Right cardiac atrium (tissue), 5 donors: ENCODE results near the gene CPTP. TPM values are rescaled to one million over a fixed set of nuclear protein-coding genes. Genes with fewer than 3 reads are reported as not detected.

ENCODE experiments used
- ATAC-seq, 2 donors: fragments of 200-7000 bp; cut with Tn5 transposase; one replicate each; pipeline versions ENCODE4 v1.8.0 to v1.9.1; 2020; ENCODE audit warnings: moderate library complexity in 2 of 2, mild to moderate bottlenecking in 1 of 2
- DNase-seq, 3 donors: peaks; one replicate each; pipeline ENCODE4 v3.0.0-alpha.2; 2020
- H3K27ac ChIP-seq: one replicate; pipeline ENCODE4 v1.5.1; 2013; ENCODE audit warnings: mild to moderate bottlenecking, low read length, control low read depth, moderate library complexity
- H3K27me3 ChIP-seq: one replicate; pipeline ENCODE4 v1.6.1; 2013; ENCODE audit not compliant: control insufficient read depth, insufficient read depth
- H3K4me1 ChIP-seq: one replicate; pipeline ENCODE4 v1.6.1; 2013; ENCODE audit warnings: low read length; ENCODE audit not compliant: control insufficient read depth, insufficient read depth
- H3K4me3 ChIP-seq: one replicate; pipeline ENCODE4 v1.5.1; 2013; ENCODE audit warnings: low read length, control low read depth
- H3K9me3 ChIP-seq: one replicate; pipeline ENCODE4 v1.6.1; 2013; ENCODE audit warnings: low read length; ENCODE audit not compliant: control insufficient read depth
- WGBS: extraction: QIAGEN DNeasy Blood & Tissue Kit; methylation state at CpG from one replicate; pipeline ENCODE4 v1.1.7; 2013; 5-methylcytosine and 5-hydroxymethylcytosine counted together
- intact Hi-C, 4 donors: fragments of 100-400 bp; cut with DNase I; formaldehyde crosslinking; loops; one replicate each; pipeline versions ENCODE4 v1.11.0 to v1.14.0; 2022 to 2023
- polyA plus RNA-seq: library from polyadenylated mRNA; stranded (reverse); fragments of 200-250 nt; gene quantifications from one replicate; pipeline ENCODE4 v1.2.3, GENCODE V29; 2013
- total RNA-seq, 4 donors: library from RNA; stranded (reverse); fragmentation: NEBNext Ultra II Directional; extraction: Animal tissue kit (Norgen Biotek cat#: 25700); gene quantifications; one replicate each; pipeline ENCODE4 v1.2.1, GENCODE V29; 2021
- donor health status: healthy with polysubstance abuse.
- donor health status: DM: no; HTN: yes; CAD: no.
- donor health status: DM: no; HTN: no; CAD: no.
- donor health status: DM: no; HTN: yes; CAD: no; lungs with severe emphysema.
- donor health status: DM: yes; HTN: yes; CAD: no.

The CPTP gene
- total and polyA plus RNA-seq, 5 donors, result 24.0 to 53.9 (median 28.9) TPM

DNA sequence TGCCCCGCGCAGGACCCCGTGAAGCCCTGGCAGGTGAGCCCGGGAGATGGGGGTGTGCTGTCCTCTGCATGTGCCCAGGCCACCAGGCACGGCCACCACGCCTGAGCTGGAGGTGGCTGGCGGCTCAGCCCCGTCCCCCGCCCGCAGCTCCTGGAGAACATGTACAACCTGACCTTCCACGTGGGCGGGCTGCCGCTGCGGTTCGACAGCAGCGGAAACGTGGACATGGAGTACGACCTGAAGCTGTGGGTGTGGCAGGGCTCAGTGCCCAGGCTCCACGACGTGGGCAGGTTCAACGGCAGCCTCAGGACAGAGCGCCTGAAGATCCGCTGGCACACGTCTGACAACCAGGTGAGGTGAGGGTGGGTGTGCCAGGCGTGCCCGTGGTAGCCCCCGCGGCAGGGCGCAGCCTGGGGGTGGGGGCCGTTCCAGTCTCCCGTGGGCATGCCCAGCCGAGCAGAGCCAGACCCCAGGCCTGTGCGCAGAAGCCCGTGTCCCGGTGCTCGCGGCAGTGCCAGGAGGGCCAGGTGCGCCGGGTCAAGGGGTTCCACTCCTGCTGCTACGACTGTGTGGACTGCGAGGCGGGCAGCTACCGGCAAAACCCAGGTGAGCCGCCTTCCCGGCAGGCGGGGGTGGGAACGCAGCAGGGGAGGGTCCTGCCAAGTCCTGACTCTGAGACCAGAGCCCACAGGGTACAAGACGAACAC is 8.3 kb downstream of the CPTP start:
- DNase-seq (no peak), ATAC-seq (peak in 1 of 2 donors; percentile 2)
- Histone ChIP-seq H3K4me1 (no peaks in the 10 kb centered on the region), H3K27ac (no peak overlapping the region), H3K4me3 (no peak overlapping the region), H3K9me3 (no peaks in the 10 kb centered on the region), H3K27me3 (no peaks in the 10 kb centered on the region)
- 80% methylated on average over 48 of the region's 48 CpGs for WGBS
- intact Hi-C loops, result no loop called here

DNA sequence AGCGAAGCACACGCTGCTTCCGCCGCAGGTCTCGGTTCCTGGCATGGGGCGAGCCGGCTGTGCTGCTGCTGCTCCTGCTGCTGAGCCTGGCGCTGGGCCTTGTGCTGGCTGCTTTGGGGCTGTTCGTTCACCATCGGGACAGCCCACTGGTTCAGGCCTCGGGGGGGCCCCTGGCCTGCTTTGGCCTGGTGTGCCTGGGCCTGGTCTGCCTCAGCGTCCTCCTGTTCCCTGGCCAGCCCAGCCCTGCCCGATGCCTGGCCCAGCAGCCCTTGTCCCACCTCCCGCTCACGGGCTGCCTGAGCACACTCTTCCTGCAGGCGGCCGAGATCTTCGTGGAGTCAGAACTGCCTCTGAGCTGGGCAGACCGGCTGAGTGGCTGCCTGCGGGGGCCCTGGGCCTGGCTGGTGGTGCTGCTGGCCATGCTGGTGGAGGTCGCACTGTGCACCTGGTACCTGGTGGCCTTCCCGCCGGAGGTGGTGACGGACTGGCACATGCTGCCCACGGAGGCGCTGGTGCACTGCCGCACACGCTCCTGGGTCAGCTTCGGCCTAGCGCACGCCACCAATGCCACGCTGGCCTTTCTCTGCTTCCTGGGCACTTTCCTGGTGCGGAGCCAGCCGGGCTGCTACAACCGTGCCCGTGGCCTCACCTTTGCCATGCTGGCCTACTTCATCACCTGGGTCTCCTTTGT is 9.1 kb downstream of the CPTP start:
- H3K4me3 ChIP-seq, result no peak overlapping the region
- 79% methylated on average over 36 of the region's 36 CpGs for WGBS
- no peaks in the 10 kb centered on the region for H3K27me3 ChIP-seq
- DNase-seq (peak in 2 of 3 donors; percentile 62 to 86), ATAC-seq (peak; percentile 5 to 17)
- H3K27ac ChIP-seq, result no peak overlapping the region
- no peaks in the 10 kb centered on the region for H3K4me1 ChIP-seq
- intact Hi-C loops, result no loop called here
- no peaks in the 10 kb centered on the region for H3K9me3 ChIP-seq

DNA sequence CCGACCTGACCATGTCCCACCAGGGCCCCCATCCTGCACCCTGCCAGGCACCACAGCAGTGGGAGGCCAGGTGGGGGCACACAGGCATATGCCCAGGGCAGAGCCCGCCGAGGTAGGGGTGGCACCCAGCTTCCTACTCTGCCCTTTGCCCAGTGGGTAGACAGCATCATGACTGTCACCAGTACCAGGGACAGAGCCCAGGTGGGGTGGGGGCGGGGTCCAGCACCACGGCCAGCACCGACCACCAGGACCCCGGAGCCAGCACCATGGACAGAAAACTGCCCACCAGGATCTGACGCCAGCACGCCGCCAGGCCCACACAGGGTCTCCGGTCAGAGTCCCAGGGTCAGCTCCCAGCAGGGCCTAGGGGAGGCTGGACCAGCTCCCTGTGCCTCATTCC is 10.2 kb downstream of the CPTP start:
- H3K9me3 ChIP-seq, result no peaks in the 10 kb centered on the region
- WGBS, result 54% methylated on average over 11 of the region's 11 CpGs

DNA sequence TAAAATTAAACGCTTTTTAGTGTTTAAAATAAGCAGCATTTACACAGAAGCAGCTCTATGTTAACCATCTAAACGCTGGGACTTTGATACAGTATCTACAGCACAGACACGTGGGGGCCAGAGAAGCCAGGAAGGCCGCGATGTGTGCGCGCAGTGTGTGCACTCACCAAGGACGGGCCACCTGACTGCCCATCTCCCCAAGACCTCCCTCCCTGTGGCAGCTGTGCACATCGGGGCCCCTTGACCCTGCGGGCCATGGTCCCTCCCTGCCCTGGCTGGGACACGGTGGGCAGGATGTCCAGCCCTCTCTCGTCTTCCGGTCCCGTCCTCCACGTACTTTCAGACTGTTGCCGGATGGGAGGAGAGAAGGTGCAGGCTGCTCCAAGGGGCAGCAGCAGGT is 10.7 kb downstream of the CPTP start:
- no peak overlapping the region for H3K27ac ChIP-seq
- DNase-seq (no peak), ATAC-seq (no peak)
- no peaks in the 10 kb centered on the region for H3K4me1 ChIP-seq
- intact Hi-C loops, result no loop called here
- H3K9me3 ChIP-seq, result no peaks in the 10 kb centered on the region
- WGBS, result 70% methylated on average over 16 of the region's 16 CpGs
- no peaks in the 10 kb centered on the region for H3K27me3 ChIP-seq
- no peak overlapping the region for H3K4me3 ChIP-seq

More for the DNA sequence above, 10.2 kb downstream of the CPTP start:
- Histone ChIP-seq H3K27me3 (no peaks in the 10 kb centered on the region), H3K4me3 (no peak overlapping the region), H3K4me1 (no peaks in the 10 kb centered on the region), H3K27ac (no peak overlapping the region)
- no peak for ATAC-seq
- intact Hi-C loops, result no loop called here
- DNase-seq, result no peak

DNA sequence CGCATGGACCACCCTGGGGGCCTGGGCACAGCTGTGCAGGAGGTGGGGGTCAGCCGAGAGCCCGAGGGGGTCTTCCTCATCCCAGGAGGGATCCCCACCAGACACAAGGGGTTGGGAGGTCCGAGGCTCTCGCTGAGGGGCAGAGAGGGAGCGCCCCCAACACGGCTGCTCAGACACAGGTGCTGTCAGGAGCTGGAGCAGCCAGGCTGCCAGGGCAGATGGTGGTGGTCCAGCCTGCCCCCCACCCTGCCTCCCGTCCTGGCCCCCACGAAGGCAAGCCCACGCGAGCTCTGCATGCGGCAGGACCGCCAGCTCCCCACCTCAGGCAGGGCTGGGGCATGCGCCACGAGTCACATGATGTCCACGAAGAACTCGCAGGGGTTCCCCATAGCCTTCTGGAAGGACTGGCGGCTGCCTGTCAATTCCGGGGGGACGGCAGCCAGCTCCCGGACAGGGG is 11.2 kb downstream of the CPTP start:
- WGBS, result 84% methylated on average over 21 of the region's 21 CpGs
- intact Hi-C loops, result no loop called here

DNA sequence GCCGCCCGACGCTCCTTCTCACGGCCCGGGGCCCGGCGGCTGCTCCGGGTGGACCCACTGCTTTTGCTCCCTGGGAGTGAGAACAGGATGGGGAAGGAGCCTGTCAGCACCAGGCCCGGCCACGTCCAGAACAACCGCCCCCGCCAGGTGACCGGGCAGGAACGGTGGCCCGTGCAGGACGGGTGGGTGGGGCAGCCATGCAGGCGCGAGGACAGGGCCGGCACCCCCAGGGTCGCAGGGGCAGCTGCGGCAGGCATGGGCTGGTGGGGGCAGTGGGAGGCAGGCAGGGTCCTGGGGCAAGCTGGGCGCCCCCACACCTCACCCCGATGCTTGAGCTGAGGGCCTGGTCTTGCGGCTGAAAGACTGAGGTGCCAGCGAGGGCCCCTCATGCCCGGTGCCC is 11.8 kb downstream of the CPTP start:
- Histone ChIP-seq H3K9me3 (no peaks in the 10 kb centered on the region), H3K4me3 (no peak overlapping the region), H3K27ac (no peak overlapping the region), H3K4me1 (no peaks in the 10 kb centered on the region), H3K27me3 (no peaks in the 10 kb centered on the region)
- 93% methylated on average over 26 of the region's 26 CpGs for WGBS
- ATAC-seq (no peak), DNase-seq (no peak)
- intact Hi-C loops, result no loop called here

More for the DNA sequence above, 11.2 kb downstream of the CPTP start:
- no peaks in the 10 kb centered on the region for H3K4me1 ChIP-seq
- no peak for DNase-seq
- H3K4me3 ChIP-seq, result no peak overlapping the region
- H3K9me3 ChIP-seq, result no peaks in the 10 kb centered on the region
- ATAC-seq, result no peak
- H3K27me3 ChIP-seq, result no peaks in the 10 kb centered on the region
- no peak overlapping the region for H3K27ac ChIP-seq

DNA sequence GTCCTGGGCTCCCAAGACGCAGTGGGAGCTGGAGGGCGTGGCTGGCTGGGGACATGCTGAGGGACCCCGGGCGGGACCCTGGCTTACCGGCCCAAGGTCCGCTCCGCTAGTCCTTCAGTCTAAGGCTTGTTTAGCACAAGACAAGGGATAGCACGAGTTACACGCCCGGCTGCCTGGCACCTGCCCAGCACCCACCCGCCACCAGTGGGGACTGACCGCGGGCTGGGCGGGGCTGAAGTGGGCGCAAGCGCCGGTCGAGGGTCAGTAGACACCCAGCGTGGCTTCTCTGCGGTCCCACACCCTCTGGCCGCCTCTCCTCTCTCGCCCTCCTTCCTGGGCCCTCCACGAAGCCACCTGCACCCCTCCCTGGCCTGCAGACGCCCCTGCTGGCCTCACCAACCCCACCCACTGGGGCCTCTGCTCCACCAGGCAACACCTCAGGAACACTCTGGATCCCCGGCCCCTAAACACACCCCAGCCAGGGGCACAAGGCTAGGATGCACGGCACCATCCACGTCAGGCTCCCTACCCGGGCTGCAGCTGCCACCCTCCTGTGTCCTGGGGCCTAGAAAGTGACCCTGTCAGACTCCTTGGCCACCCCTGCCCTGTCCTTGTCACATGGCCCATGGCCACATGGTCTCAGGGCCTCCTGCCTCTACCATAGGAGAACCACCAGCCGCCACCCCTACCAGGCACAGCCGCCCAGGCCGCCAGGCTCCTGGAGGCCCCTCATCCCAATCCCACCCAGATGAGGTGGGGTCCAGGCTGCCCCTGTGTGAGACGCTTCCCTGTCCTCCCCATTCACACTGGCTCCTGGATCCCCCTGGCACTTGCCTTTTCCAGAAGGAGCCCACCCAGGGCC is 12.6 kb downstream of the CPTP start:
- Histone ChIP-seq H3K4me3 (no peak overlapping the region), H3K27ac (no peak overlapping the region), H3K27me3 (no peaks in the 10 kb centered on the region), H3K4me1 (no peaks in the 10 kb centered on the region), H3K9me3 (no peaks in the 10 kb centered on the region)
- intact Hi-C loops, result no loop called here
- DNase-seq (no peak), ATAC-seq (no peak)
- 95% methylated on average over 32 of the region's 32 CpGs for WGBS

DNA sequence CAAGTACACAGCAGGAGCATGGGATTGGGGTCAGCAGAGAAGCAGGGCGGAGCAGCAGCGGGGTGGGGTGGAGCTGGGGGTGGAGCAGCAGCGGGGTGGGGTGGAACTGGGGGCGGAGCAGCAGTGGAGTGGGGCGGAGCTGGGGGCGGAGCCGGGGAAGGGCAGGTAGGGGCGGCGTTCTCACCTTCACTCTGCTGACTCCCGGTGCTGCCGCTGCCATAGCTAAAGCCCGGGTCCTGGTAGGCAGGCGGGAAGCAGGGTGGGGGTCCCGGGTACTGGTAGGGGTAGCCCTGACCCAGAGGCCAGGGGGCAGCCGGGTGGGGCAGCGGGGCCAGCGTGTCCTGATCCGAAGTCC is 13.2 kb downstream of the CPTP start:
- Histone ChIP-seq H3K27me3 (no peaks in the 10 kb centered on the region), H3K27ac (no peak overlapping the region), H3K4me3 (no peak overlapping the region), H3K9me3 (no peaks in the 10 kb centered on the region), H3K4me1 (no peaks in the 10 kb centered on the region)
- ATAC-seq (no peak), DNase-seq (no peak)
- intact Hi-C loops, result no loop called here
- WGBS, result 82% methylated on average over 18 of the region's 18 CpGs

DNA sequence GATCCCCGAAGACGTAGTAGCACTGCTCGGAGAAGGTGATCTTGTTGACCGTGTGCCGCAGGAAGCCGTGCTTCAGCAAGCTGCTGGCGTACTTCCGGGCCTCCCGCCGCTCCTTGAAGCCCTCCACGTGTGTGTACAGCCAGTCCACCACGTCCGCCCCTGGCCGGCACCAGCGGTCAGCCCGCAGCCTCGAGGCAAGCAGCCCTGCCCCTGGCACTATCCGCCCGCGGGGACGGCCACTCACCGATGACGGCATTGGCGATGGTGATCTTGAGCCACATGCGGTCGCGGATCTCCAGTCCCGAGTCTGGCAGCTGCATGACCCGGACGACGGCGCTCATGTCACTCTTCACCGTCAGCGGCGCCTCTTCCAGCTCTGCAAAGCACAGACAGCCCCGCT is 13.7 kb downstream of the CPTP start:
- Histone ChIP-seq H3K9me3 (no peaks in the 10 kb centered on the region), H3K27me3 (no peaks in the 10 kb centered on the region)
- 94% methylated on average over 36 of the region's 36 CpGs for WGBS

DNA sequence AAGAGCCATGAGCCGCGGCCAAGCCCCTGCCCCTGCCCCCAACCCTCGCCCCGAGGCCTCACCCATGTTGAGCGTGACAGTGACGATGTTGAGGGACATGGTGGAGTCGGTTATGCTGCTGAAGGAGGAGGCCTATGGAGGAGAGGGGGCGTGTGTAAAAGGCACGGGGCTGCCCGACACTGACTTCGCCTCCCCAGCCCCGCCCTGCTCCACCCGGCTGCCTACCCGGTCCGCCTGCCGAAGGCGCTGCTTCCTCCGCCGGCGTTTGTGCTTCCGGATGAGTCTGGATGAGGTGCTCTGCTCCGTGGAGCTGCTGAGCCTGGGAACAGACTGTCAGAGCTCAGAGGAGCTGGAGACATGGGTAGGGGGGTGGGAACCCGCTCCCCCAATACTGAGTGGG is 15.6 kb downstream of the CPTP start:
- intact Hi-C loops, result no loop called here
- 90% methylated on average over 23 of the region's 23 CpGs for WGBS
- no peaks in the 10 kb centered on the region for H3K27me3 ChIP-seq
- no peaks in the 10 kb centered on the region for H3K4me1 ChIP-seq
- no peak overlapping the region for H3K27ac ChIP-seq
- no peak for ATAC-seq
- H3K4me3 ChIP-seq, result no peak overlapping the region
- no peaks in the 10 kb centered on the region for H3K9me3 ChIP-seq
- DNase-seq, result no peak

More for the DNA sequence above, 13.7 kb downstream of the CPTP start:
- intact Hi-C loops, result no loop called here
- no peak overlapping the region for H3K4me3 ChIP-seq
- H3K27ac ChIP-seq, result no peak overlapping the region
- no peak for DNase-seq
- no peak for ATAC-seq
- H3K4me1 ChIP-seq, result no peaks in the 10 kb centered on the region
